Heart left ventricle (tissue), 16 donors: ENCODE data around the gene THADA. TPM values are rescaled to one million over a fixed set of nuclear protein-coding genes. Genes with fewer than 3 reads are reported as not detected.

Experiments used
- ATAC-seq, 4 donors: fragments of 200-7000 bp; cut with Tn5 transposase; one replicate each; pipeline ENCODE4 v1.9.1; 2020 to 2022; ENCODE audit warnings: moderate library complexity in 4 of 4, mild to moderate bottlenecking in 3 of 4, moderate number of reproducible peaks in 1 of 4
- DNase-seq, 5 donors: peaks; one replicate each; pipeline ENCODE4 v3.0.0-alpha.2; 2020
- H3K27ac ChIP-seq, 12 donors: fragments of 200-600 bp; sonication (generic) in 4 of 12; one replicate each; pipeline versions ENCODE4 v1.5.0 to v1.8.0; 2016 to 2022; ENCODE audit warnings: mild to moderate bottlenecking in 2 of 12
- H3K27me3 ChIP-seq, 9 donors: fragments of 200-600 bp; sonication (generic) in 2 of 9; one replicate each; pipeline versions ENCODE4 v1.5.1 to v1.8.0; 2016 to 2022; ENCODE audit warnings: mild to moderate bottlenecking in 3 of 9
- H3K36me3 ChIP-seq, 9 donors: fragments of 200-600 bp; sonication (generic) in 2 of 9; one replicate each; pipeline versions ENCODE4 v1.5.0 to v1.8.0; 2018 to 2022; ENCODE audit warnings: mild to moderate bottlenecking in 2 of 9
- H3K4me1 ChIP-seq, 12 donors: fragments of 200-600 bp; sonication (generic) in 4 of 12; one replicate each; pipeline versions ENCODE4 v1.5.0 to v1.8.0; 2016 to 2022; ENCODE audit warnings: mild to moderate bottlenecking in 3 of 12
- H3K4me3 ChIP-seq, 12 donors: fragments of 200-600 bp; sonication (generic) in 4 of 12; one replicate each; pipeline versions ENCODE4 v1.5.0 to v1.8.0; 2017 to 2022; ENCODE audit warnings: mild to moderate bottlenecking in 9 of 12, moderate library complexity in 4 of 12
- H3K9me3 ChIP-seq, 12 donors: fragments of 200-600 bp; sonication (generic) in 4 of 12; one replicate each; pipeline versions ENCODE4 v1.5.0 to v1.8.0; 2016 to 2022; ENCODE audit warnings: mild to moderate bottlenecking in 1 of 12
- POLR2A ChIP-seq, 2 donors: fragments of 450-650 bp; IDR thresholded peaks; one replicate each; pipeline ENCODE4 v1.6.1; 2017; ENCODE audit warnings: antibody characterized with exemption in 2 of 2, mild to moderate bottlenecking in 2 of 2, moderate library complexity in 2 of 2
- whole genome bisulfite sequencing, 4 donors: extraction: QIAGEN DNeasy Blood & Tissue Kit in 2 of 4; methylation state at CpG; one replicate each; pipeline versions ENCODE4 v1.1.5 to v1.1.7; 2013 to 2018; 5-methylcytosine and 5-hydroxymethylcytosine counted together
- intact Hi-C, 10 donors: fragments of 100-400 bp; cut with DNase I; formaldehyde crosslinking; loops; one replicate each; pipeline versions ENCODE4 v1.11.1 to v1.14.2; 2022
- polyA plus RNA-seq, 2 donors: library from polyadenylated mRNA; stranded (reverse); fragments of 200-250 nt; gene quantifications; one replicate each; pipeline ENCODE4 v1.2.3, GENCODE V29; 2013
- total RNA-seq, 9 donors: library from RNA; depleted of rRNA in 2 of 9; stranded (reverse); fragments of >200 nt in 2 of 9; fragmentation: NEBNext Ultra II Directional in 3 of 9; extraction: Animal tissue kit (Norgen Biotek cat#: 25700) in 3 of 9; gene quantifications; one replicate each; pipeline versions ENCODE4 v1.1.0 to v1.2.4, GENCODE V29; 2016 to 2023
- TF ChIP-seq, protein P1 (sequence below), 12 donors: fragments of 200-600 bp; sonication (generic) in 4 of 12; IDR thresholded peaks; one replicate each; pipeline versions ENCODE4 v1.5.0 to v1.8.0; 2018 to 2022; ENCODE audit warnings: antibody characterized with exemption in 12 of 12, mild to moderate bottlenecking in 5 of 12
- donor health status: ischemic (EF 13 %, LVEDD 7.1; RV severe dilation, severe dysfunction).
- donor health status: healthy with polysubstance abuse.
- donor health status: DM: no; HTN: yes; CAD: no.
- donor health status: DM: no; HTN: no; CAD: no.
- donor health status: ischemic (EF 25% LVEDD 6.9; RV normal size, moderate dysfunction).
- donor health status: ischemic (EF 25% LVEDD 5.7; RV mildly dilated, moderate dysfunction).
- donor health status: healthy.
- donor health status: DM: yes; HTN: yes; CAD: no.
- donor health status: ischemic (EF 35%, LVEDD 5.7; RV mildly dilated, moderate dysfunction).
- donor health status: nonischemic (EF 11% LVEDD 7.7; RV severe dilation, severe dysfunction).
- donor health status: DM: yes; HTN: yes; CAD: no.
- donor health status: PGD.
- donor health status: ischemic (EF 29% LVEDD 5.4; RV normal size, mild dysfunction).
- donor health status: nonischemic (EF 23%, LVEDD 6.1; RV moderate dilation, normal function).

The THADA gene
- total and polyA plus RNA-seq, 11 donors, result 6.8 to 21.4 (median 13.0) TPM

DNA sequence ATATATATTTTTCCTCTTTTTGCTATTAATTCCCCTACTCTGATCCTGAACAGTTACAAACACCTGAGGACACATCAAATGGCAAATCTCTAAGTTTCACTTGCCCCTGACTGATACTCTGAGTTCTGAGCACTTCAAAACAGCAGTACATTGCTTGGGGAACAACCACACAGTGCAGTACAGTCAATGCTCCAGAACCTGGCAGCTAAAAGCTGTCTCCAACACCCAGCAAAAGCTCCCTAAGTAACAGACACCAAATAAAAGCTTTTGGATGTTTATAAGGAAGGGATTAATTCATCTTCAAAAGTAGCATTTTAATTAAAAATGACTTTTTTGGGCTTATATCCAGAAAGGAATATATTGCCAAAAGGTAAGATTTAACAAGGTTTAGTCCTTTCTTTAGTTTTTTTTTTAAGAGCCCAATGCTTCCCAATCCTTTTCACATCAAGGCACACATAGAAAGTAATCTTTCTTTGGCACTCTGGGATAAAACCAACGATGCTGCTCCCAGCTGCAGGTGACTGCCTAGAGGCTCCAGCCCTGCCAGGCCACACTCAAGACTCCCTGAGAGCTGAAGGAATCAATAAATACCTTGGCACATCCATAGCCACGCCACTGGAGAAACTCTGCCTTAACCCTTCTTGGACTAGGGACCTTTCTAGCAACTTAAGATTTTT, 204.5 kb downstream of the THADA start:
- Histone ChIP-seq H3K4me3 (no peak overlapping the region), H3K27ac (peak overlapping the region in 10 of 12 donors; percentile 1 to 73 (median 44)), H3K27me3 (no peaks in the 10 kb centered on the region), H3K9me3 (no peaks in the 10 kb centered on the region), H3K36me3 (peaks cover 0 to 8% (median under 1%) of the 10 kb centered on the region in 9 donors), H3K4me1 (peaks cover 0 to 34% (median 14%) of the 10 kb centered on the region in 12 donors)
- ATAC-seq (peak in 1 of 4 donors; percentile 42), DNase-seq (no peak)
- intact Hi-C loops, result no loop called here
- WGBS, 4 donors, result 73 to 77% (median 74%) methylated on average over 2 of the region's 2 CpGs
- TF ChIP-seq, protein P1, sequence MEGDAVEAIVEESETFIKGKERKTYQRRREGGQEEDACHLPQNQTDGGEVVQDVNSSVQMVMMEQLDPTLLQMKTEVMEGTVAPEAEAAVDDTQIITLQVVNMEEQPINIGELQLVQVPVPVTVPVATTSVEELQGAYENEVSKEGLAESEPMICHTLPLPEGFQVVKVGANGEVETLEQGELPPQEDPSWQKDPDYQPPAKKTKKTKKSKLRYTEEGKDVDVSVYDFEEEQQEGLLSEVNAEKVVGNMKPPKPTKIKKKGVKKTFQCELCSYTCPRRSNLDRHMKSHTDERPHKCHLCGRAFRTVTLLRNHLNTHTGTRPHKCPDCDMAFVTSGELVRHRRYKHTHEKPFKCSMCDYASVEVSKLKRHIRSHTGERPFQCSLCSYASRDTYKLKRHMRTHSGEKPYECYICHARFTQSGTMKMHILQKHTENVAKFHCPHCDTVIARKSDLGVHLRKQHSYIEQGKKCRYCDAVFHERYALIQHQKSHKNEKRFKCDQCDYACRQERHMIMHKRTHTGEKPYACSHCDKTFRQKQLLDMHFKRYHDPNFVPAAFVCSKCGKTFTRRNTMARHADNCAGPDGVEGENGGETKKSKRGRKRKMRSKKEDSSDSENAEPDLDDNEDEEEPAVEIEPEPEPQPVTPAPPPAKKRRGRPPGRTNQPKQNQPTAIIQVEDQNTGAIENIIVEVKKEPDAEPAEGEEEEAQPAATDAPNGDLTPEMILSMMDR (IDR thresholded peaks at IDR 0.05), result no peak
- TF ChIP-seq POLR2A (IDR thresholded peaks at IDR 0.05), result no peak

DNA sequence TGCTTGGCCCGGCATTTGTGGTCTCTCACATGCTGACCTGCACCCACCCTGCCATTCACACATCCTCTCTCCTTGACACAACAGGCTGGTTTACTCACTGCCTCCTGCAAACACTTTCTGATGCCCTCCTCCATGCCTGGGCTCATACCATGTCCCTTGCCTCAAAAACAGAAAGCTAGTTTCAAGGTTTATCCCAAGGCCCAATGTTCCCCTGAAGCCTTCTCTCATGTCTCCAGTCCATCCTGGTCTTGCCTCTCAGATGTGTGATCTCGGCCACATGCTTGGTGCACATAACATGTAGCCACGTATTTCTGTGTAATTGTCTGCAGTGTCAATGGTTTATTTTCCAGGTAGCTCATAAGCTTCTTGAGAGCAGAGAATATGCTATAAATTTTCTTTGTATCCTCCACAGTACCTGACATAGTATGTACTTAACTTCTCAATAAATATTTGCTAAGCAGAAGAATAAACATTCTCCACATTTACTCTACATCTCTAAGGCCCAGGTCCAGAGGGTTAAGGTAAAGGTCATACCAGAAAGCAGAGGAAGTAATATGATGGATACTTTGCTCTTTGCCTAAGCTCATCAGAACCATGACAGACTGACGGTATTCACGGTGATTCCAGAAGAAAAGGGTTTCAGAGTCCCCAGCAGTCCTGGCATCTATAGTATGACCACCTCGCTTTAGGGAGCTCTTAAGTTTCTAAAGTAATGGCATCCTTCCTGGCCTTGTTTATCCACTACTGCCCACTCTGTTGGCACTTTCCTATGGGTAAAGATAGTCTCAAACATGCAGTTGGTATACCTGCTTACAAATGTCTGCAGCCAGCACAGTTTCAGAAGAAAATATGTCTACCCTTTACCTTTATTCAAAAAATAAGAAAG, 206.0 kb downstream of the THADA start:
- H3K4me1 ChIP-seq, result peaks cover 0 to 34% (median 14%) of the 10 kb centered on the region in 12 donors
- H3K9me3 ChIP-seq, result no peaks in the 10 kb centered on the region
- ATAC-seq, result no peak
- H3K27ac ChIP-seq, result no peak overlapping the region
- no peaks in the 10 kb centered on the region for H3K27me3 ChIP-seq
- intact Hi-C loops, result no loop called here
- no peak overlapping the region for H3K4me3 ChIP-seq
- WGBS, 4 donors, result 97 to 98% (median 97%) methylated on average over 6 of the region's 6 CpGs
- TF ChIP-seq, protein P1 (IDR thresholded peaks at IDR 0.05), result no peak
- TF ChIP-seq POLR2A (IDR thresholded peaks at IDR 0.05), result no peak
- H3K36me3 ChIP-seq, result no peaks in the 10 kb centered on the region
- DNase-seq, result no peak

DNA sequence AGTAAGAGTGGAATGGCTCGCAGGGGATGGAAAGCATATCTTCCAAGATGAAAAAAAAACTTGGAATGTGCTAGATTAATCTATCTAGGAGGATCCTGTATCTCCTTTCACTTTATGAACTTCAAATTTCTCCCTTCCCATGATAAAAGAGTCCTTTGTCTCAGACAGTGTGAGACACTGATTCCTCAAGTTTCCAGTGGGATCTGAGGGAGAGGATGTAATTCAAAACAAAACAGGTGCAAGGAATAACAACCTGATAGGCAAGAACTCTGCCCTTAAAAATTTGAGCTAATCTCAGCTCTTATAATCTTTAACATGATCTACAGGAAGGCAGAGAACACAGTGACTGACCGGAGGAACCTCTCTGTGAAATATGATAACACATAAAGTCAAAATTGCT, 207.5 kb downstream of the THADA start:
- intact Hi-C loops, result no loop called here
- 83 to 94% (median 93%) methylated on average over 2 of the region's 2 CpGs for WGBS, 4 donors
- H3K4me3 ChIP-seq, result no peak overlapping the region
- no peaks in the 10 kb centered on the region for H3K27me3 ChIP-seq
- DNase-seq, result no peak
- H3K36me3 ChIP-seq, result no peaks in the 10 kb centered on the region
- H3K9me3 ChIP-seq, result no peaks in the 10 kb centered on the region
- peaks cover 0 to 34% (median 14%) of the 10 kb centered on the region in 12 donors for H3K4me1 ChIP-seq
- no peak overlapping the region for H3K27ac ChIP-seq
- no peak for ATAC-seq
- no peak for TF ChIP-seq POLR2A (IDR thresholded peaks at IDR 0.05)
- TF ChIP-seq, protein P1 (IDR thresholded peaks at IDR 0.05), result no peak
